HG03460 (cell line): ENCODE results near the gene SCIN.
"Not testable (repeated sequence)": the region's sequence is repeated elsewhere in the genome, so short reads cannot be mapped to it uniquely, and the experiment has no call there.

Source experiments
- ATAC-seq: cut with Tn5 transposase; IDR thresholded peaks from one replicate; pipeline ENCODE4 v1.9.1; 2021; ENCODE audit not compliant: unreplicated experiment

Gene SCIN

GRCh38 chr7:12686891-12687717, 116.6 kb downstream of the SCIN start, which contains the start of gene ARL4A:
TSS of gene ARL4A (plus strand) at chr7:12687633. CDS start at chr7:12688255, 622 bp downstream.
- ATAC-seq: peak; percentile 80

- ATAC-seq: no peak
Observed at GRCh38 chr7:12687718-12688171, 117.2 kb downstream of the SCIN start.

GRCh38 chr7:12688485-12689170, 118.1 kb downstream of the SCIN start:
- ATAC-seq: not testable (repeated sequence)

GRCh38 chr7:12689451-12689850, 118.9 kb downstream of the SCIN start:
- ATAC-seq: no peak

GRCh38 chr7:12690041-12690878, 119.7 kb downstream of the SCIN start:
- ATAC-seq: no peak

GRCh38 chr7:12691388-12691787, 120.9 kb downstream of the SCIN start:
- not testable (repeated sequence) for ATAC-seq

GRCh38 chr7:12692035-12692434, 121.5 kb downstream of the SCIN start:
- ATAC-seq: no peak

GRCh38 chr7:12692479-12693259, 122.1 kb downstream of the SCIN start:
- ATAC-seq: no peak

GRCh38 chr7:12694817-12695216, 124.3 kb downstream of the SCIN start:
- ATAC-seq: no peak

GRCh38 chr7:12695965-12696364, 125.4 kb downstream of the SCIN start:
- no peak for ATAC-seq

GRCh38 chr7:12699299-12699698, 128.8 kb downstream of the SCIN start:
- ATAC-seq: no peak

- ATAC-seq: no peak
Observed at GRCh38 chr7:12701433-12701832, 130.9 kb downstream of the SCIN start.

GRCh38 chr7:12703881-12704280, 133.4 kb downstream of the SCIN start:
- ATAC-seq: no peak

GRCh38 chr7:12705878-12706277, 135.4 kb downstream of the SCIN start:
- ATAC-seq: no peak

GRCh38 chr7:12706900-12707536, 136.5 kb downstream of the SCIN start:
- ATAC-seq: no peak

GRCh38 chr7:12708314-12708713, 137.8 kb downstream of the SCIN start:
- no peak for ATAC-seq
